Esophagus muscularis mucosa (tissue), 4 donors: ENCODE data around the gene LRFN3. TPM values are rescaled to one million over a fixed set of nuclear protein-coding genes. Genes with fewer than 3 reads are reported as not detected.

ENCODE experiments used
- DNase-seq: peaks from one replicate; pipeline ENCODE4 v3.0.0-alpha.2; 2017; ENCODE audit errors: extremely low spot score
- H3K27ac ChIP-seq, 4 donors: fragments of 200-600 bp; sonication (generic); replicated peaks in 1 of 4; 1 replicate in 3 of 4; 2 replicates in 1 of 4; pipeline ENCODE4 v1.5.1; 2016 to 2019; ENCODE audit warnings: mild to moderate bottlenecking in 1 of 4
- H3K27me3 ChIP-seq, 4 donors: fragments of 200-600 bp; sonication (generic); one replicate each; pipeline versions ENCODE4 v1.5.1 to v1.6.0; 2016 to 2019
- H3K36me3 ChIP-seq, 4 donors: fragments of 200-600 bp; sonication (generic); one replicate each; pipeline ENCODE4 v1.5.1; 2016 to 2019
- H3K4me1 ChIP-seq, 4 donors: fragments of 200-600 bp; sonication (generic); one replicate each; pipeline ENCODE4 v1.5.1; 2016 to 2019
- H3K4me3 ChIP-seq, 4 donors: fragments of 200-600 bp; sonication (generic); 1 replicate in 2 of 4; 2 replicates in 2 of 4; pipeline ENCODE4 v1.5.1; 2016 to 2019; ENCODE audit warnings: mild to moderate bottlenecking in 4 of 4, moderate library complexity in 1 of 4
- H3K9me3 ChIP-seq, 4 donors: fragments of 200-600 bp; sonication (generic); 1 replicate in 3 of 4; 2 replicates in 1 of 4; pipeline ENCODE4 v1.5.1; 2016 to 2019
- EP300 ChIP-seq: sonication (generic); formaldehyde crosslinking; IDR thresholded peaks from one replicate; pipeline ENCODE4 v1.6.1; 2017; ENCODE audit warnings: antibody characterized with exemption
- POLR2A ChIP-seq: fragments of 450-650 bp; IDR thresholded peaks from one replicate; pipeline ENCODE4 v1.6.1; 2017; ENCODE audit warnings: antibody characterized with exemption, moderate library complexity, mild to moderate bottlenecking, low read depth
- POLR2AphosphoS5 ChIP-seq, 2 donors: sonication (generic); formaldehyde crosslinking; IDR thresholded peaks; one replicate each; pipeline ENCODE4 v1.6.1; 2017; ENCODE audit warnings: antibody characterized with exemption in 2 of 2
- WGBS: methylation state at CpG from one replicate; pipeline ENCODE4 v1.1.5; 2018; 5-methylcytosine and 5-hydroxymethylcytosine counted together
- intact Hi-C: fragments of 100-400 bp; cut with DNase I; formaldehyde crosslinking; loops from one replicate; pipeline ENCODE4 v1.15.1; 2023
- total RNA-seq, 4 donors: library from RNA; depleted of rRNA; stranded (reverse); fragments of >200 nt; gene quantifications; one replicate each; pipeline versions ENCODE4 v1.1.0 to v1.2.1, GENCODE V29; 2016
- TF ChIP-seq, protein P1 (sequence below), 3 experiments: fragments of 200-600 bp in 2 of 3; fragments of 450-650 bp in 1 of 3; sonication (generic) in 2 of 3; IDR thresholded peaks; one replicate each; pipeline ENCODE4 v1.5.1; 2017 to 2019; ENCODE audit warnings: antibody characterized with exemption in 3 of 3, mild to moderate bottlenecking in 2 of 3, moderate library complexity in 1 of 3

LRFN3 gene
- total RNA-seq, 4 donors from 2014 or later = 7.5 to 22.6 (median 15.3) TPM

DNA sequence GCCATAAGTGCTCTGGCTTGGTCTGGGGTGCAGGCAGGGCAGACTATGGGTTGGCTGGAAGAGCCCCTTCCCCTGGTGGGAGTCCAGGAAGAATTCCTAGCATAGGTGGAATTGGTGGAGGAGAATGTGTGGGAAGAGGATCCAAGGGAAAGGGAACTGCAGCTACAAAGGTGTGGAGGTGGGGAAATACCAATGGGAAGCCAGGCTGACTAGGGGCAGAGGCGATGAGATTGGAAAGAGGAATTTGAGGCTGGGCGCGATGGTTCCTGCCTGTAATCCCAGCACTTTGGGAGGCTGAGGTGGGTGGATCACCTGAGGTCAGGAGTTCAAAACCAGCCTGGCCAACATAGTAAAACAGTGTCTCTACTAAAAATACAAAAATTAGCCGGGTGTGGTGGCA, 54.0 kb downstream of the LRFN3 start:
- peaks cover 2 to 52% (median 13%) of the 10 kb centered on the region in 4 donors for H3K27me3 ChIP-seq
- H3K4me3 ChIP-seq = no peak overlapping the region
- peaks cover 12 to 23% (median 22%) of the 10 kb centered on the region in 4 donors for H3K4me1 ChIP-seq
- intact Hi-C loops = no loop called here
- H3K9me3 ChIP-seq = no peaks in the 10 kb centered on the region
- 92% methylated on average over 4 of the region's 4 CpGs for WGBS
- no peak for TF ChIP-seq EP300
- TF ChIP-seq POLR2AphosphoS5 (IDR thresholded peaks at IDR 0.05) = no peak
- no peak for TF ChIP-seq POLR2A
- TF ChIP-seq, protein P1, sequence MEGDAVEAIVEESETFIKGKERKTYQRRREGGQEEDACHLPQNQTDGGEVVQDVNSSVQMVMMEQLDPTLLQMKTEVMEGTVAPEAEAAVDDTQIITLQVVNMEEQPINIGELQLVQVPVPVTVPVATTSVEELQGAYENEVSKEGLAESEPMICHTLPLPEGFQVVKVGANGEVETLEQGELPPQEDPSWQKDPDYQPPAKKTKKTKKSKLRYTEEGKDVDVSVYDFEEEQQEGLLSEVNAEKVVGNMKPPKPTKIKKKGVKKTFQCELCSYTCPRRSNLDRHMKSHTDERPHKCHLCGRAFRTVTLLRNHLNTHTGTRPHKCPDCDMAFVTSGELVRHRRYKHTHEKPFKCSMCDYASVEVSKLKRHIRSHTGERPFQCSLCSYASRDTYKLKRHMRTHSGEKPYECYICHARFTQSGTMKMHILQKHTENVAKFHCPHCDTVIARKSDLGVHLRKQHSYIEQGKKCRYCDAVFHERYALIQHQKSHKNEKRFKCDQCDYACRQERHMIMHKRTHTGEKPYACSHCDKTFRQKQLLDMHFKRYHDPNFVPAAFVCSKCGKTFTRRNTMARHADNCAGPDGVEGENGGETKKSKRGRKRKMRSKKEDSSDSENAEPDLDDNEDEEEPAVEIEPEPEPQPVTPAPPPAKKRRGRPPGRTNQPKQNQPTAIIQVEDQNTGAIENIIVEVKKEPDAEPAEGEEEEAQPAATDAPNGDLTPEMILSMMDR (IDR thresholded peaks at IDR 0.05) = no peak
- no peak overlapping the region for H3K27ac ChIP-seq
- DNase-seq = no peak
- H3K36me3 ChIP-seq = no peaks in the 10 kb centered on the region

DNA sequence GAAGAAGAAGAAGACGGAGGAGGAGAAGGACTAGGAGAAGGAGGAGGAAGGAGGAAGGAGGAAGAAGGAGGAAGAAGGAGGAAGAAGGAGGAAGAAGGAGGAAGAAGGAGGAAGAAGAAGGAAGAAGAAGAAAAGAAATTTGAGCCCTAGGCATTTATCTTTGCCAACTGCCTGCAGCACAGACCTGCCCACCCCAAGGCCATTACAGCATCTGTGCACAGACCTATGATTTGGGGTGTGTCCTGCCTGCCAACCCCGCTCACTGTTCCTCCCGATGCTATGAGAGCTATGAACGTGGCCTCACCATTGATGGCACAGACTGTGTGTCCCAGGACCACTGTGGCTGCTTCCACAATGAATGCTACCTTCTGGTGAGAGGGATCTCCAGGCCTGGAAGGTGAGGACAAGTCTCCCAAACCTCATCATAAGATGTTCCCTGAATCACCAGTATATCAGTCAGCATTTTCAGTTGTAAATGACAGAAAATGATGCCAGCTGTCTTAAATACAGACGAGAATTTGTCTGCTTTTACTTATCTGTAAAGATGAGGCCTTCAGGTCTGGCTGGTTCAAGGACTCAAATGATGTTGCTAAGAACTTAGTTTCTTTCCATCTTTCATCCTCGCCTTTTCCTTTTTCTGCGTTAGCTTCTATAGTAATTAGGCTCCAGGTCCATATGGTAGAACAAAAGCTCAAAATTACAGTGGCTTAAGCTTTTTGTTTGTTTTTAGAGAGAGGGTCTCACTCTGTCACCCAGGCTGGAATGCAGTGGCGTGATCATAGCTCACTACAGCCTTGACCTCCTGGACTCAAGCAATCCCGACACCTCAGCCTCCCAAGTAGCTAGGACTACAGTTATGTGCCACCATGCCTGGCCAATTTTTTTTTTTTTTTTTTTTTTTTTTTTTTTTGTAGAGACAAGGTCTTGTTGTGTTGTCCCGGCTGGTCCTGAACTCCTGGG, 54.9 kb downstream of the LRFN3 start:
- TF ChIP-seq POLR2A (no peak), POLR2AphosphoS5 (IDR thresholded peaks at IDR 0.05) (no peak), EP300 (no peak)
- TF ChIP-seq, protein P1 (IDR thresholded peaks at IDR 0.05) = no peak
- no peak overlapping the region for H3K27ac ChIP-seq
- H3K27me3 ChIP-seq = peaks cover 2 to 43% (median 10%) of the 10 kb centered on the region in 4 donors
- no peaks in the 10 kb centered on the region for H3K36me3 ChIP-seq
- DNase-seq = no peak
- H3K4me1 ChIP-seq = peaks cover 15 to 30% (median 28%) of the 10 kb centered on the region in 4 donors
- no peaks in the 10 kb centered on the region for H3K9me3 ChIP-seq
- WGBS = 79% methylated on average over 10 of the region's 10 CpGs
- no peak overlapping the region for H3K4me3 ChIP-seq
- intact Hi-C loops = no loop called here

DNA sequence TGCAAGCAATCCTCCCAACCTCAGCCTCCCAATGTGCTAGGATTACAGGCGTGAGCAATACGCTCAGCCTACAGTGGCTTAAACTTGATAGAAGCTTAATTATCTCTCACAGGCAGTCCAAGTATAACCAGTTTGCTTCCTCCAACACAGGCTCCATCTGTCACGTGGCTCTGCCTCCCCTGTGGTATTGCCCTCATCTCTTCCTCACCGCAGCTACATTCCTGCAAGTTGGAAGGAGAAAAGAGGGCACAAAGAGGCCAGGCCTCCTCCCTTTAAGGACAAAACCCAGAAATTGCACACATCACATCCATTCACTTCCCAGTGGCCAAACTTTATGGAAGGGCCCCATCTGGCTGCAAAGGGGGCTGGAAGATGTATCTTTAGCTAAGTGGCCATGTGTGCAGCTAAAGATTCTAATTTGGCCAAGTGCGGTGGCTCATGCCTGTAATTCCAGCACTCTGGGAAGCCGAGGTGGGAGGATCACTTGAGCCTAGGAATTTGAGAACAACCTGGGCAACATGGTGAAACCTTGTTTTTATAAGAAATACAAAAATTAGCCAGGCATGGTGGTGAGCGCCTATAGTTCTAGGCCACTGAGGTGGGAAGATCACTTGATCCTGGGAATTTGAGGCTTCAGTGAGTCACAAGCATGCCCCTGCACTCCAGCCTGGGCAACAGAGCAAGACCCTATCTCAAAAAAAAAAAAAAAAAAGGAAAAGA, 55.7 kb downstream of the LRFN3 start:
- 80% methylated on average over 7 of the region's 7 CpGs for WGBS
- Histone ChIP-seq H3K9me3 (no peaks in the 10 kb centered on the region), H3K27me3 (peaks cover 0 to 35% (median 7%) of the 10 kb centered on the region in 4 donors), H3K36me3 (no peaks in the 10 kb centered on the region), H3K4me1 (peaks cover 23 to 36% (median 33%) of the 10 kb centered on the region in 4 donors), H3K27ac (no peak overlapping the region), H3K4me3 (no peak overlapping the region)
- no peak for DNase-seq
- intact Hi-C loops = no loop called here
- TF ChIP-seq POLR2AphosphoS5 (IDR thresholded peaks at IDR 0.05) = no peak
- TF ChIP-seq, protein P1 (IDR thresholded peaks at IDR 0.05) = no peak

DNA sequence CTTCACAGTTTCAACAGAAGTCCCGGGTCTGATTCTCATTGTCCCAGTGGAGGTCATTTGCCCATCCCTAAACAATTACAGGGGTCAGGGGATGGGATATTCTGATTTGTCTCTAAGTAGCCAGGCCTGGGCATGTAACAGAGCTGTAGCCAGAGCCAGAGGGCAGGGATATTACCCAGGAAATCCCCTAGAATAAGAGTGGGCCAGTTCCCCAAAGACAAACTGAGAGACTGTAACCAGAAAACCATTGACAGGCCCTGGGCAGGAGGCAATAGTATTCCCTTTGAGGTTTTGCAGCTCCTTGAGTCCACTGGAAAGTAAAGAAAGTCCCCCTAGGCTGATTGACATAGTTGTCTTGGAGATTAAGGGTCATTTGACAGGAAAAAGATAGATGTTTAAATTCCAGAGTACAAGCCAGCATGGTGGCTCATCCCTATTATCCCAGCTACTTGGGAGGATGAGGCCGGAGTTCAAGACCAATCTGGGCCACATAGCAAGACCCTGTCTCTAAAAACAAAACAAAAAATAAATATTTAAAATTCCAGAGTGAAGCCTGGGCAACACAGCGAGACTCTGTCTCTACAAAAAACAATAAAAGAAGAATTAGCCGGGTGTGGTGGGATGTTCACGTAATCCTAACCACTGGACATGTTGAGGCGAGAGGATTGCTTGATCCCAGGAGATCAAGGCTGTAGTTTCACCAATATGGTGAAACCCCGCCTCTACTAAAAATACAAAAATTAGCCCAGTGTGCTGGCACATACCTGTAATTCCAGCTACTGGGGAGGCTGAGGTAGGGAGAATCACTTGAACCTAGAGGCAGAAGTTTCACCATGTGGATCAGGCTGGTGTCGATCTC, 57.0 kb downstream of the LRFN3 start:
- no peak overlapping the region for H3K4me3 ChIP-seq
- TF ChIP-seq POLR2A (no peak), EP300 (no peak), POLR2AphosphoS5 (IDR thresholded peaks at IDR 0.05) (no peak)
- TF ChIP-seq, protein P1 (IDR thresholded peaks at IDR 0.05) = no peak
- peaks cover 0 to 8% (median 4%) of the 10 kb centered on the region in 4 donors for H3K36me3 ChIP-seq
- H3K27me3 ChIP-seq = peaks cover 0 to 22% (median 0%) of the 10 kb centered on the region in 4 donors
- intact Hi-C loops = no loop called here
- no peak overlapping the region for H3K27ac ChIP-seq
- H3K4me1 ChIP-seq = peaks cover 20 to 41% (median 36%) of the 10 kb centered on the region in 4 donors
- 85% methylated on average over 8 of the region's 8 CpGs for WGBS
- H3K9me3 ChIP-seq = no peaks in the 10 kb centered on the region
- no peak for DNase-seq
